Fibroblast of the conjunctiva (primary cell): ENCODE results near the gene FTCDNL1.

Experiments used
- DNase-seq: peaks from one replicate; pipeline ENCODE4 v3.0.0-alpha.2; 2010; ENCODE audit warnings: low read depth

FTCDNL1 gene

DNA sequence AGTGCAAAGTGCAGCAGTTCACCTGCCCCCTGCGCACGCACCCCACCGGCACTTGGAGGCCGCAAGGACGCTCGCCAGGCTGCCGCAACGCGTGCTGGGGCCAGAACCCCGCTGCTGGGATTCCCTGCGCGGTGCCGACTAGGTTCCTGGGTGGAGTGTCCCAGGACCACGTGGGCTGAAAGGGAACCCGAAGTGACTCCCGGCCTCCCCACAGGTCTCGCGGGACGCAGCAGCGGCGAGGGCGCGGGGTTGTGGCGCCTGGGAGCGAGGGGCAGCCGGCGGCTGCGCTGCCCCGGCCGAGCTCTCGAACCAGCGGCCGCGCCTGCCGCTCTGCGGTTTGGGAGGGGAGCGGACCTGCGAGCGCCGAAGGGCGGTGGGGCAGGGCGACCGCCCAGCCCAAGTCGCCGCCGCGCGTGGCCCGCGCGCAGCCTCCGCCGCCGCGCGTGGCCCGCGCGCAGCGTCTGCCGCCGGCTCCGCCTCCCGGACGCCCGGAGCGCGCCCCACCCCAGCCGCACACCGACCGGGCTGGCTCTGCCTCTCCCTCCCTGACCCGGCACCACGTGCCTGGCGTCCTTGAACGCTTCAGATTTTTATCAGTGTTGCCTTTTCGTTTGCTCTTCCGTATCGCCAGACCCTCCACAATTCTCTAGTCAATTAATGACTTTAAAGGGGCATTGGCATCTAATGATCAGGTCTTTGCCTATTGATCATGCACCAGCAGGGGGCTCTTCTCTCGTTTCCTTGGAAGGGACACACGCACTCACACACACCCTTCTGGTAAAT, at the start of gene FTCDNL1:
TSS of gene FTCDNL1 (minus strand) at position 475 of the 783 bp plus-strand sequence. CDS start 2,230 bp downstream, outside the sequence.
- DNase-seq: no peak

DNA sequence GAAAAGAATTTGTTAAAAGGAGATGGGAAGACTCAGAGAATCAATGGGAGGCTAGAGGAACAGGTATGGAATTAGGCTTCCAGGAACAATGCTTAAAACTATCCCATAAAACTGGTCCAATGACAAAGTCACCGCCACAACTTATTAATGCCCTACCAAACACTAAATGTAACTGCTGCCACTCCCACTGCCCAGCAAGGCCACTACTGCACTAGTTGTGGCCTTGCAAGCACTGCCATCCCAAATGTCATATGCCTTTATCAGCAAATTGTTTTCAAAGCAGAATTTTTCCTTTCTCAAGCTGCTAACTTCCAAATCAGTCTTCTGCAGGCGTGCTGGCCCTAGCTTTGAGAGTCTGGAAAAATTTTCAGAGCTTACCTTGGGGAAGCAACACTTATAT, 45.6 kb upstream of the FTCDNL1 start:
- no peak for DNase-seq

DNA sequence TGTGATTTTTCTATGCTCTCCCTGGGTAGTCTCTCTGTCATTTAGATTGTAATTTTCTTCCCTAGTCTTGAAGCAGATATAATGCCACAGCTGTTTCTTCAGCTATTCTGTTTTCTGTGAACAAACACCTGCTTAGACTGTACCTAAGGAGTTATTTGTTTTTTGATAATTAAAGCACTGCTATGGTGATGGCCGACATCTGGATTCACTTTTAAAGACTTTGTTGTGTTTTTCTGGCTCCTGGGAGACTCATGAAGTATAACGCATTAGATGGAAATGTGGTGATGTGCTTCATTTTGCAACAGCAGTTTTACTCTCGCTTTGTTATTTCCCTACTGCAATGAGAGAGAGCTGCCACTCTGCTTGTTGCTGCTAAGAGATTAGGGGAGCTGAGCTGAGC, 44.4 kb upstream of the FTCDNL1 start:
- peak; percentile 14 for DNase-seq

DNA sequence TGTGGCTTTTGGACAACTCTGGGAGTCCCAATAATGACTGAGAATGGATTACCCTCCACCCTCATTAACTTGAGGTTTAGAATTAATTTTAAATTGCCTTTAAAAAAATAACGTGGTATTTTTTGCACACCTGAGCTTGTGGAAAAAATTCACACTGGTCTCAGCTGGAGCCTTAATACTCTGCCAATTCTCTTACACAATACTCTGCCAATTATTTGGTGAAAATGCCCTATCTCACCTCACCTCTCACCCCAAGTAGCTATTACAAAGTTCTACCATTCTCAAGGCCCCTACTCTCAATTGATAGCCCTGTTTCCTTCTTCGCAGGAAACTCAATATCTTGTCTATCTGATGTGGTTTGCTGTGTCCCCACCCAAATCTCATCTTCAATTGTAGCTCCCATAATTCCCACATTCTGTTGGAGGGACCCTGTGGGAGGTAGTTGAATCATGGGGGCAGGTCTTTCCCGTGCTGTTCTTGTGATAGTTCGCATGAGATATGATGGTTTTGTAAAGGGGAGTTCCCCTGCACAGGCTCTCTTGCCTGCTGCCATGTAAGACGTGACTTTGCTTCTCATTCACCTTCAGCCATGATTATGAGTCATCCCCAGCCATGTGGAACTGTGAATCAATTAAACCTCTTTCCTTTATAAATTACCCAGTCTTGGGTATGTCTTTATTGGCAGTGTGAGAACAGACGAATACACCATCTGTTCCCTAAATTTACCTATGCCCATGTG, 32.7 kb upstream of the FTCDNL1 start:
- no peak for DNase-seq

DNA sequence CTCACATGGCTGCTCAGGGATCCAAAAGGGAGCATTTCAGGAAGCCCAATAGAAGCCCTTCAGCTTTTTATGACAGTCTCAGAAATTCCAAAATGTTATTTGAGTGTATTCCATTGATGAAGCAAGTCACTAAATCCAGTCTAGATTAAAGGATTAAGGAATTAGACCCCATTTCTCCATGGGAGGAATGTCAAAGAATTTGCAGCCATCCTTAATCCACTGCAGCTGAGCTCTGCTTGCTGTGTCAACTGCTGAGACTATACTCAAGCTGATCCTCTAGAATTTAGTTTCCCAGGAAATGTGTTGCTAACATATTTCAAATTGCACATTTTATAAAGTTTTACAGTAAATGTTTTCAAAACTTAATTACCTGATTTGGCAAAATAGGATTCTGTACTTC, 31.7 kb upstream of the FTCDNL1 start:
- no peak for DNase-seq

DNA sequence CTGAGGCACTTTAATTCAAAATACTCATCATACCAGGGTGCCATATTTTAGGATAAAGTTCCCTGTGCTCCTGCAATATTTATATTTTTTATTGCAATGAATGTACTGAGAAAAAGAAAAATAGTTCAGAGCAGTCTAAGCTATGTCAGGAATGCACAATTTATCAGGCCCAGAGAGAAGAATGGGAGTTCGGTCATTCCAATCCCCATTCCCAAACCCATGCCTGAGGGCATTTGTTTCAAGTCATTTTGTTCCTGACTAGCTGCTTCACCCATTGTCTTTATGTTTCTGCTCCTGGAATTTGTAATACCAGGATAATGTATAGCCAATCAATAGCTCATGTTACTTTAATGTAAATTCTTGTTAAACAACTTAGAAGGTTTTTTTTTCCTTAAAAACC, 24.4 kb upstream of the FTCDNL1 start:
- DNase-seq: no peak

DNA sequence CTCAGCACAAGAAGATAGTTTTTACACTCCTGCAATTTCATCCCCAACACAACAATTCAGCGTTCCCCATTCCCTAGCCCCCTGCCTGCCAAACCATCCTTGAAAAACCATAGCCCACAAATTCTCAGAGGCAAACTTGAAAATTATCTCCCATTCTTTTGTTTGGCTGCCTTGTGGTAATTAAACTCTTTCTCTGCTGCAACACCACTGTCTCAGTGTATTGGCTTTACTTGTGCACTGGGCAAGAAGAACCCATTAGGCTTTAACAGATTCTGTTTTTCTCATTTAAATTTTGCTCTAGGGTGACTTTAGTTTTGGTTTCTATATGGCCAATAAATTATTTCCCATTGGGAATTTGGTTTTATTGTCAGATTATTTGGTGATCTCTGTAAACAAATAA, 23.2 kb upstream of the FTCDNL1 start:
- DNase-seq: no peak

DNA sequence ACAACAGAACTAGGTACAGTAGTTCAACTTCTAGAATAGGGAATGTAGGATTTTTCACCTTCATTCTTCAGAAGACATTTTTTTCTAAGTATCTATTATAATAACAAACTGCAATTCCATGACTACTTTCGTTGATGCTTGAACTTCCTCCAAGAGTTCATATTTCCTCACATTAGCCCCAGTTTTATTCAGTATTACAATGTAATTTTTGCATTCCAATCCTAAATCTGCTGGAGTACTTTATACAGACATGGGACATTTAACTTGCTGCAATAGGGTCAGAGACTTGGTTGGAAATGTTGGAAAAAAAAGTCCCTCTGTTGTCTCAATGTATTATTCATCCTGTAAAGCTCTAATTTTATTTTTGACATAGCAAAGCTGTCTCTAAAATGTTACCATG, 19.6 kb upstream of the FTCDNL1 start:
- DNase-seq: no peak

DNA sequence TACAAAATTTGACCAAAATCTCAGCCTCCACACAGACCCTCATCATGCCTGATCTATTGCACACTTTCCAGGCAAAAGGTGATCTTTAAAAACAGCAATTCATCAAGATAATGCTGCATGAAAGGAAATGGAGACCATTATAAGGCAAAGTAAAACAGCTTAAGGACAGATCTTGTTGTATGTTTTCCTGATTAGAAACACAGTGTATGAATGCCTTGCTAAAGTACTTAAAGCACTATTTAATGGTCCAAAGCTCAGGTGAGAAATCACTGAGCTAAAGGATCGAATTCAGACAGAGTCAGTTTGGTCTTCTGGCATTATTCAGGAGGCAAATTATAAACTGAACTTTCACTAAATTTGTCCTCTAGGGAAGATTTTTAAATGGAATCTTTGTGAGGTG, 18.7 kb upstream of the FTCDNL1 start:
- DNase-seq: no peak

- DNase-seq: no peak
Measured at GRCh38 chr2:199869227-199869541, 18.2 kb upstream of the FTCDNL1 start.

DNA sequence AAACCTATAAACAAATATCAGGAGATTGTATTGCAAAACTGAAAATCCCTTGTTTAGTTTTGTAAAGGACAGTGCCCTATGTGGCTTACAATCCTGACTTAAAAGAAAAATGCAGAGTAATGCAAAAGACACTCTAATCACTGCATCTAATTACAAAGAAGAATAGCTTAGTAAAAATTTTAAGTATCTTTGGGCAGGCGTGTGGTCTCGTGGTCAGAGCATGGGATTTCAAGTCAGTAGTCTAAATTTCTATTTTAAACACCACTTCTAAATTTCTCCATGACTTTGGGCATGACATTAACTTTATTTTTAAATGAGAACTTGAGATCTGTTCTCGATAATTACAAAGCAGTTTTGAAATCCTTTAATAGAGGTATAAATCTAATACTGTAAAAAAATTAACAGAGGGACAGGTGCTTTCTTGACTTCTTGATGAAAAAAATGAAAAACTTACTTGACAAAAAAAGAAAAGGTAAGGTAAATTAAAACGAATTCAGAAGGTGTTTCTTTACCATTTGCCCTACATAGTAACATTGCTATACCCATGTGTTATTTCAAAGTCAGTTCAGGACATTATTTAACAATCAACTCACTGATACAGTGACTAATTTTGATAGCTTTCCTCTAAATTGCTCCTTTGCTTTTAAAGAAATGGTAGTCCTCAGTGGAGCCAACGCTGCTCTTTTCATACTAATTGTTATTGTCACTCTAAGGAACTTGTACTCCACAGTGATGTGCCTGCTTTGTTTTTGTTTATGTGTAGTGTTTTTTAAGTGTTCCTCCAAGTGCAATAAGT, 17.6 kb upstream of the FTCDNL1 start:
- no peak for DNase-seq

- DNase-seq: no peak
Measured at GRCh38 chr2:199865905-199866304, 14.9 kb upstream of the FTCDNL1 start.

- DNase-seq: no peak
Measured at GRCh38 chr2:199862788-199863187, 11.8 kb upstream of the FTCDNL1 start.

- DNase-seq: peak; percentile 14
Measured at GRCh38 chr2:199861132-199861774, 10.3 kb upstream of the FTCDNL1 start.

DNA sequence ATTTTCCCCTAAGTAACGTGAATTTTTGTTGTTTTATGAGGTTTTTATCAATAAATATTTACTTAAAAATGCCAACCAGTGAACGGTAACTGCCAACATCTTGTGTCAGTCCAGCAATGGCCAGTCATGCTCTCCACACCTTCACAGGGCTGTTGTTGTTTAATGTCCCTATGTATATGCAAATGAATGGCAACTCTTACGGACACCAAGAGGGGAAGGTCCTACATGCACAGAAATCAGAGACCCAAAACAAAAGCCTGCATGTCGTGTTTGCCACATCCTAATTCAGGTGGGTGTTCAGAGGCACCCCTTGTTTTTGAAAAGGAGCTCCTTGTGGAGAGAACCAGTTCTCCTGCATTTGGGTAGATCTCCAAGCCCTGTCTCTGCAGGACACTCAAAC, 4.8 kb upstream of the FTCDNL1 start:
- no peak for DNase-seq

DNA sequence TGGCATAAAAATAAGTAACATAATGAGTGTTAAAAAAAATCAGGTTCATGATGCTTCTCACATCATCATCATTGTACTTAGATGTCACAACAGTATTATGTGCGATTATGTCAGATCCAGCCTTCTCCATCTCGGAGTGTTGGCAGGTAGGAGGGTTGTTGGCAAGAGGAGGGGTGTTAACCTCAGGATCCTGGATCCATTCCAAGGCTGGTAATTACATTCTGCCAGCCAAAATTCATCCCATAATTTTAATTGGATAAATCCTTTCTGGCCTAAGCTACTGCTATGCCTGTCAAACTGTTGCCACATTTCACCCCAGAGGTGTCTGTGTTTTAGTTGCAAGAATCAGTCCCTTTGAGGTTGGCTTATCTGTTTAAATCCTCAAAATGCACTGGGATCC, 891 bp upstream of the FTCDNL1 start:
- no peak for DNase-seq

DNA sequence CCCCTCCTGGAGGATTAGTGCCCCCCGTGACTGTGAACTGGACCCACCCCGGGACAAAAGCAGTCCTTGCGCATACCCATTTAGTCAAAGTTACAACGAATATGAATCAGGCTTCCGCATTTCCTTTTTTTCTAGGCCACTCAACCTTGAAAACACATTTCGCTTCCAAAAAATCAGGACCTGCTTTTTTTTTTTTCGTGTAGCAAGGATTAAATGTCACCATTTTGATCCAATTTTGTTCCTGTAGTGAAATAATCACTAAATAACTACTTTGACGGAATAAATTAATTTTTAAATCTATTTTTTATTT, 464 bp upstream of the FTCDNL1 start:
- DNase-seq: no peak

- DNase-seq: no peak
Measured at GRCh38 chr2:199850218-199850717, 724 bp downstream of the FTCDNL1 start.

GRCh38 chr2:199848389-199849130, 2.4 kb downstream of the FTCDNL1 start:
- no peak for DNase-seq

GRCh38 chr2:199847181-199847864, 3.7 kb downstream of the FTCDNL1 start:
- no peak for DNase-seq
